Middle frontal gyrus (tissue), 1 donor: ENCODE measurements around the gene NMNAT1.
"Not testable (repeated sequence)": the region's sequence is repeated elsewhere in the genome, so short reads cannot be mapped to it uniquely, and the experiment has no call there.

ENCODE experiments used
- DNase-seq: peaks from one replicate; pipeline ENCODE4 v3.0.0-alpha.2; 2015; ENCODE audit warnings: low spot score; ENCODE audit errors: extremely low spot score

Gene NMNAT1

DNA sequence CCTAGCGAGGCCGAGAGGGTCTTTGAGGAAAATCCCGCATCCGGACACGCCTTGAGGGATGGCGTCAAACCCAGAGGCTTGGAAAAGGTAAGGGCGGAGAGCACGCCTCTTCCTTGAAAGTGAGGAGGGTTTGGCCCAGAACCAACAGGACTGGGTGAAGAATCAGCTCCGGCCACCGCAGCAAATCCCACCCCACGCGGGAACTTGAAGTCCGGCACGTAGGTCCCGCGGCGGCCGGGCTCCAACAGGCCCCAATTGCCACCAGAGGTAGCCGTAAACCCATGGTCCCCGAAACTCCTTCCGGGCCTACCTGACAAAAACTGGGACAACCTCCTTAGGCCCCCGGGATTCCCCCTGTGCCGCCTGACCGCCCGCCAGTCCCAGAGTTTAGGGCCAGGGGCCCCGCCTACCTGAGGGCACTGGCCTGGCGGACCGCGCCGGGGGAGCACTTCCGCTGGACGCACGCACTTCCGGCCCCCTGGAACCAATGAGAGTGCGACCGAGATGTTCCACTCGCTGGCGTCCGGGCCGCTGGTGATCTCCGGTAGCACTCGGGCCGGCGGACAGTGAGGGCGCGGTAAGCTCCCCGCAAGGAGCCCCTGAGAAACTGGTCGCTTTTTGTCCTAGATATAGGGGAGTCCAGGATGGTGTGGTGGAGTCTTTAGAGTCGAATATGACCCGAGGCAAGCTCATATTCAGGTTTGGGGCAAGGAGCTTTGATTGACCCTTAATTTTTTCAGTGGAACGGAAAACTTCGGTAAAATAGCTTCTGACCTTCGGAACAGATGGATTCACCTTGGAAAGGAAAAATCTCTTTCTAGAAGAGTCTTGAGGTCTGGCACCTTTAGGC, at the start of gene NMNAT1, which contains the start of gene LZIC:
NMNAT1 (plus strand) TSS at position 537 of the 850 bp plus-strand sequence. CDS start 28,599 bp downstream, outside the sequence.
LZIC (minus strand) TSS at position 453 of the 850 bp plus-strand sequence. CDS start 6,772 bp downstream, outside the sequence.
- peak; percentile 89 for DNase-seq

DNA sequence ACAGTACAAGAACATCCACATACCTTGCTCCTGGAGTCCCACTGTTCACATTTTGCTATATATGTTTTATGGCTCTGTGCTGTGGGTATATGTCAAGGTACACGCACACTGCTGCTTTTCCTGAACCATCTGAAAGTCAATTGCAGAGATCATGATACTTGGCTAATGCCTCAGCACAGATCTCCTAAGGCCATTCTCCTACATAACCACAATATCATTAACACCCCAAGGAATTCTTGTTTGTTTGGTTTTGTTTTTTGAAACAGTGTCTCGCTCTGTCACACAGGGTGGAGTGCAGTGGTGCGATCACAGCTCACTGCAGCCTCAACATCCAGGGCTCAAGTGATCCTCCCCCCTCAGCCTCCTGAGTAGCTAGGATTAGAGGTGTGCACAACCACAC, 49.2 kb upstream of the NMNAT1 start:
- DNase-seq, result no peak

DNA sequence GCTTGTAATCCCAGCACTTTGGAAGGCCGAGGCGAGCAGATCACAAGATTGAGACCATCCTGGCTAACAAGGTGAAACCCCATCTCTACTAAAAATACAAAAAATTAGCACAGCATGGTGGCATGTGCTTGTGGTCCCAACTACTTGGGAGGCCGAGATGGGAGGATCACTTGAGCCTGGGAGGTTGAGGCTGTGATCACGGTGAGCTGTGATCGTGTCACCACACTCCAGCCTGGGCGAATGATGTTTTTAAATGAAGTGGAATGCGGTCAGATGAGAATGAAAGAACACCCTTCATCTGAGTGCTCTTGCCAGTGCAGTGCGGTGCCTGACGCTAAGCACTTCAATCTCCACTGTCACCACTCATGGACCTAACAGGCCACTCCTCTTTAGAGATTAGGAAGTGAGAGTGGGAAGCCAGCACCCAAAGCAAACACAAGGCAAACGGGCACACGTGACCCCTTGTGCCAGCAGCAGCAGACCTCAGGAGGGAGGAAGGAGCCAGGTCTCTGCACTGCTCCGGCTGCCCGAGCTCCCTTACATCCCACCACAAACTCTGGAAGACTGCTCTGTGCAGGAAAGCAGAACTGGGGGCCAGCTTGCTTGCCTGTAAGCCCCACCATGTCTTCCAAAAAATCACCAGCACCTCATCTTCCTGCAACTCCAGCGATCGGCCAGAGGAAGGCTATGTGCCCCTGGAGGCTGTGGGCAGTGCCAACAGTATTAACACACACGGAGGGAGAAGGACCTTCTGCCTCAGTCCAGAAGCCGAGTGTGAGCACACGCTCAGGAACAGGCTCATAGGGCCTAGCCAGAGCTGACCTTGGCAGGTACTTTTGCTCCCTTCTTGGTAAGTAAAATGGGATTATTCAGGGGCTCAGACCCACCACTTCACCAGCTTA, 42.9 kb upstream of the NMNAT1 start:
- DNase-seq, result no peak

DNA sequence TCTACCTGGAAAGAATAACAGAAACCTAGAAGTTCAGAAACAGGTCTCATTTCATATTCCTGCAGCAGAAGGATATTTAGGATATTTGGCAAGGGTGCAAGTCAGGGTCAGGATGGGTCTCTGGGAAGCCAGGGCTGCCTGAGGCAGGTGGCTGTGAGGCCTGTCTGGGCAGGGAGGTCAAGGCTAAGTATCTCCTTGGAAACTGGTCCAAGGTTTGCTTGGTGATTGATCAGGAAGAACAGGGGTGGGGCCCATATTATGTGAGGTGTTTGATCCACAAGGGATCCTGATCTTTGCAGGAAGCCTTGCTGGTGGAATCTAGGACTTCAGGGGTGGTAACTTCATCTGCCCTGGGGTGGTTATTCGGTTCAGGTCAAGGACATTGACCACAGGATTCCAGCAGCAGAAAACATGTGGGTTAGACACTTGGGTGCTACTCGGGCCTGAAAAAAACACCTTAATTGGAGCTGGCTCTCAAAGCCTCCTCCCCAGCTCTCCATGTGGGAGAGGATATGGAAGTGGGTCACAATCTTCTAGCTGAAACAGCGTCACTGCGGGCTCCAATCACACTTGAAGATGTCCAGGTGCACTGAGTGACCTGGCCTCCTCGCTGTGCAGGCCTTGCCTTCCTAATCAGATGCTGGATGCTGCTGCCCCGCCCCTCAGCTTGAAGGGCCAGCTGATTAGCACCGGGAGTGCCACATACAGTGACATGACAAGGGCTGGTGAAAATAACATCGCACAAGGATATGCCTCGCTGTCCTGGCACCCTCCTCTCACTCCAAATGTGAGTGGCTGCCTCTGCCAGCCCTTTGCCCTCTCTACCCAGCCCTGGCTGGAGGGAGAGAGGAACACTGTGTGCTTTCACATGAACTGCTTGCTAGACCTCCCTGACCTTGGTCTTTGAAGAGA, 41.9 kb upstream of the NMNAT1 start:
- no peak for DNase-seq

DNA sequence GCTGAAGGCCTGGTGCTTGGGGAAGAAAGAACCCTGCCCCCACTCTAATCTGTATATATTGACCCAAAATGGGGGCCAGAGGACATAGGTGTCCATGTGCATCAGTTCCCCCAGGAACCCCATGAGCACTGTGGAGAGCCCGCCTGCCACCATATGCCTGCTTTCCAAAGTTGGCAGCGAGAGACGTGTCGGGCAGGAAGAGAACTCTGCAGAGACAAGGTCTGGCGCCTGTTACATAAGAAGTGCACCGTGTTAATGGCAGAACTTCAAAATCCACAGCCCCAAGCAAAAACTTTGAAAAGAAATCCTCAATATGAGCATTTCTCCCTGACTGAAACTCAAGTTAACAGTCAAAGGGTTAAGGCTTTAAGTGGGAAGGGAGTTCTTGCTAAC, 41.2 kb upstream of the NMNAT1 start:
- no peak for DNase-seq

DNA sequence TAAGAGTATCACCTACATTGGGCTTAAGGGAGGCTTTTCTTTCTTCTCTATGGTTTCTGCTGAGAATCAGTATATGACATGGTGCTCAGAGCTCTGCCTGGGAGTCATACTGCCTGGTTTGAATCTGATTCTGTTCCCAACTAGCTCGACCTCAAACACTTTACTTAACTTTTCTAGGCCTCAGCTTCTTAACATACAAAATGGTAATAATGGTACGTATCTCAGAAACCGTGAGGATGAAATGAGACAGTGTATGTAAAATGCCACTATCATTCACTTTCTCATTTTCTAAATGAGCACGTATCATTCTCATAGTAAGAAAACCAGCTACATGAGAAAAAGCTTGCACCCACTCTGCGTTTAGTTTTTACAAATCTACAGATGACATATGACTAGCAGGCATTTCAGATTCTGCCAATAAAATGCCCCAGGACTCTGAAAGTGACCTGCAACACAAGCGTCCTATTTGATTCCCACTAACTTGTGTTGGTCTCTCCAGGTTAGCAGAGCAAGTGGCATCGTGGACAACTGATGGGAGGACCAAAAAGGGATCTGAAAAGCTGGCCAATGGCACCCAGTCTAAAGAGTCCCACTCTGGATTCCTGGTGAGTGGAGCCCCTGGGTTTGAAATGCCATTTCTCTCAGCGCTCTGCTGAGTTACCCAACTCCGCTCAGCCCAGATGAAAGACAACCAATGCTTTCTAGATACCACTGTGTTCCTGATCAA, 39.3 kb upstream of the NMNAT1 start:
- no peak for DNase-seq

DNA sequence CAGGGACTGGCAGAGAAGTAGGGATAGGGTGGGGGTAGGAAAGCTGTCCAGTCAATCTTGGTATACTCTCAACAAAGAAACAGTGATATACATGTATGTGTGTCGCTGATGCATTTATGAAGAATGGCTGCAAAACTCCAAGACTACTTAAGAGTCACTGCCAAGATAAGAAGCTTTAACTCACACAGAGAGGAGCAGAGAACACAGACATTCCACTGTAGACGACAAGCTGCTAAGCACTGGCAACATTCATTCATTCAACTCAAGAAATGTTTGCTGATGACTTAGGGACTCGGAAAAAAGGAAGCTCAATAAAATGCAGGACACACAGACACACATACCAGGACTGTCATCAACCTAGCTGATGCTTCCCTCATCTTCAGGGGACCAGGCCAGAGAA, 38.7 kb upstream of the NMNAT1 start:
- DNase-seq, result no peak

DNA sequence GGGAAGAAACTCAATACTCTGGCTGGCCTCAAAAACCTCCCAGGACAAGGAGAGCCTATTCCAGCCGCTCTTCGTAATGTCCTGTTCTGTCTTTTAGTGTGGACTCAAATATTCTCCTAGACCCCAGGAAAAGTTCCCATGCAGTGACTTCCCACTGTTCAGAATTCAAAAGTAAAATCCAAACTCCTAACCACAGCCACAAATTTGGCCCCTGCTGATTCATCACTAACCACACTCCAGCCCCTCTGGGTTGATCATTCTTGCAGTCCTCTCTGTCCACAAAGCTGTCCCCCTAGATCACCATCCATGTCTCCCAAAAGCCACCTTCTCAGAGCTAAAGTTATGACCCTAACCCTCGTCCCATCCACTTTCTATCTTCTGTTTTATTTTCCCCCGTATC, 38.3 kb upstream of the NMNAT1 start:
- no peak for DNase-seq

DNA sequence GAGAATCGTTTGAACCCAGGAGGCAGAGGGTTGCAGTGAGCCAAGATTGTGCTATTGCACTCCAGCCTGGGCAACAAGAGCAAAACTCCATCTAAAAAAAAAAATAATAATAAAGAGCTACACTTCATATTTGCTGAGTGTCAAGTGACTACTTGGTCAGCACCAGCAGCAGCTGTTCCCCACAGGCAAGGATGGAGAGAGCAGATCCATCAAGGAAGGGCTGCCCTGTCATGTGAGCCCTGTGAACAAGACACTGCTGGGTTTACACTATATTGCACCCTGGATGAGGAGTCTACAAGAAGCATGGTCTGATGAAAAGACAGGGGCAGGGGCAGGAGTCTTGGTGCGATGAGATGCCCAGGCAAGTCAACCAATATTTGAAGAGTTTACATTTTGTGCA, 36.8 kb upstream of the NMNAT1 start:
- no peak for DNase-seq

DNA sequence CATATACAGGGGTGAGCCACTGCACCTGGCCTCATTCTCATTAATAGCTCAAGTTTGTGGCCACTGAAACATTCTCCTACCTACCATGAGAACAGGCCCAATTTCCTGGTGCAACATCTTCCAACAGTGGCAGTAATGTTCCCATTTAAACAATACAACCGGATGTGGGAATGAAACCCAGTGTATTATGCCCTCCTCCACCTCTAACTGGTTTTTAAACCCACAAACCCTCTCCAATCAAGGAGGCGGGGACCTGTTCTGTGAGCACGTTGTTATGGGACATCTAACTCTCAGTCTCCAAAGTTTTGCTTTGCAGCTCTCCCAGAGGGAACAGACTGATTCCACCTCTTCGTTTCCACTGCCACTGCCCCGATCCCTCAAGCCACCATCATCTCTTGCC, 35.8 kb upstream of the NMNAT1 start:
- DNase-seq, result no peak

DNA sequence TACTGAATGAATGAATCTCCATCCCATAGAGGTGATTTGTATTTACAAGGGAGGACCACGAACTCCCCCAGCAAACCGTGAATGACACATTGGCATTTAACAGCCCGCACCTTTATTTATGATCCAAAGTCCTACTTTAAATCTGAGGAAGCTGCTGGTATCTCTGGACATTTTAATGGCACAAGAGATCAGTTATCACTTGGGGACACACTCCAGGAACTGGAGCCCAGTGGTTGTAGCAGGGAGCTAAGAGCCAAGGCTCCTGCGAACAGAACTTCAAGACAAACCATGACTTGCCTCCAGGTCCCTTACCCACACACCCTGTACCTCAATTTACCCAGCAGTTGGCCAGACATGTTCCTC, 34.4 kb upstream of the NMNAT1 start:
- DNase-seq, result no peak

DNA sequence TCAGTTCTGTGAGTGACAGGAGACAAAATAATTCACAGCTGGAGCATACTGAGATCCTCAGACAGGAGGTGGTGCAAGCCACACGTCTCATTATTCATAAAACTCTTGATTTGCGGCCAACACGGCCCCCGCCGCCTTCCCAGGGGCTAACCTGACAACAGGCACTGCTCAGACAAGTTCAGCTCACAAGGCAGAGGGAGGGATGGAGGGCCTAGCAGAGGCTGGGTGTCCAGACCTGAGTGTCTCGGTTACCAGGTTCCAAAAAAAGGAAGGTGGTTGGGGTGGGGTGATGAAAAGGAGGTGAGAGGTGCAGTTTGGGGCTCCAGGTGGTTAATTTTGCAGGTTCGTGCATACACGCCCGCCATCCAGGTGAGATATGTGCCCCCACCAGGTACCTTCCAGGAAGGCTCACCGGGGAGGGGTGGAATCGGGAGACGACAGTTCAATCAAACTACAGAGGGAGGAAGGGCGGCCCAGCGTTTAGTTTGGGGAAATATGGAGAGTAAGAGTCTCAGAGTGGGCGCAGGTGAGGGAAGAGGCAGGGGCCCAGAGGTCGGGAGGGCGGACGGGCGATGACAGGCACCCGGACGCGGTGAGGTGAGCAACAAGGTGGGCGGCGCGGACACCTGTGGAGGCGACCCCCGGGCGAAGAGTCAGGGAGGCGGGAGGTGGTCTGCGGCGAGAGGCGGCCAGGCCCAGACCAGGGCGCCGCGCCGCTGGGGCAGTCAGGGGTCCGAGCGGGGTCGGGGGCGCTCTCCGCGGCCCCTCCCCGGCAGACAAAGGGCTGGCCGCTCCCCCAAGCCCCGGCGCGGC, 33.8 kb upstream of the NMNAT1 start:
- no peak for DNase-seq

DNA sequence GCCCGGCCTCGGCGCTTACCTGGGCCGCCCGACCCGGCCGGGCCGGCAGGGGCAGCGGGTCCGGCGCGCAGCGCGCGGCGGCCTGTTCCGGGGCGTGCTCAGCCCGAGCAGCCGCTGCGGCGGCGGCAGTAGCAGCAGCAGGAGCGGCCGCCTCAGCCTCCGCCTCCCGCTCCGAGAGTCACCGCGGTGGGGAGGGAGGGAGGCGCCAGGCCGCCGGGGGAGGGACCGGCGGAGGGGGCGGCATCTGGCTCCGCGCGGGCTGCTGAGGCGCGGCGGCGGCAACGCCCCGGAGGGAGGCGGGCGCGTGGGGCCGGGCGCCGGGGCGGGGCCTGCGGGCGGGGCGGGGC, 33.2 kb upstream of the NMNAT1 start, which contains the start of gene CTNNBIP1:
CTNNBIP1 (minus strand) TSS at position 194 of the 347 bp plus-strand sequence. CDS start 38,205 bp downstream, outside the sequence.
- DNase-seq, result no peak

DNA sequence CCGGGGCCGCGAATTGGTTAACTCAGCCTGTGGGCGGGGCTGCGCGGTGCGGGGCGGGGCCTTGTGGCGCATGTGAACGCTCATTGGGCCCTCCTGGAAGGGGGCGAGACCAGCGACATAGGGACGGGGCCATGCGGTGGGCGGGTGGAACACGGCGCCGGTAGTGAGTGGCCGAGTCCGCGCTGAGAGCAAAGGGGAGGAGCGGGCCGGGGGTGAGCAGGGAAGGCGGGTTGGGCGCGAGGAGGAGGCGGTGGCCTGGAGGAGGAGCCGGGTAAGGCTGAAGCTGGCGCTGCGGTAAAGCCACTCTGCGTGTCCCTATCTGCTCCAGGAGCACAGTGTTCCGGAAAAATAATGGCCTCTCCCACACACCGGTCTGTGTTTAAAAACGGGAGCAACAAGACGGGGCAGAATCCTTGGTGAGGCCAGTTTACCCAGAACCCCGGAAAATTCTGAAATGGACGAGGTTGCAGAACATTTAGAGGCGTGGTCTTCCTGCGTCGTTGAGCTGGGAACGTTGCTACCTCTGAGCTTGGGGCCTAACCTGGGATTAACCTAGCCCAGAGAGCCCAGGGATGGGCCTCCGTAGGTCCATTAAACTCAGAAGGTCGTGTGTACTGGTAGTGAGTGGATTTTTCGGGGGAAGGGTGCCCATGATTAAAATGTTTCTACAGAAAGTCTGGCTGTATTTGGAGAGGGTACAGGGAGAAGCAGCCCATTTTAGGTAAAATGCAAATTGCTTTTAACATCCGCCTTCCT, 32.7 kb upstream of the NMNAT1 start:
- DNase-seq, result peak; percentile 97

DNA sequence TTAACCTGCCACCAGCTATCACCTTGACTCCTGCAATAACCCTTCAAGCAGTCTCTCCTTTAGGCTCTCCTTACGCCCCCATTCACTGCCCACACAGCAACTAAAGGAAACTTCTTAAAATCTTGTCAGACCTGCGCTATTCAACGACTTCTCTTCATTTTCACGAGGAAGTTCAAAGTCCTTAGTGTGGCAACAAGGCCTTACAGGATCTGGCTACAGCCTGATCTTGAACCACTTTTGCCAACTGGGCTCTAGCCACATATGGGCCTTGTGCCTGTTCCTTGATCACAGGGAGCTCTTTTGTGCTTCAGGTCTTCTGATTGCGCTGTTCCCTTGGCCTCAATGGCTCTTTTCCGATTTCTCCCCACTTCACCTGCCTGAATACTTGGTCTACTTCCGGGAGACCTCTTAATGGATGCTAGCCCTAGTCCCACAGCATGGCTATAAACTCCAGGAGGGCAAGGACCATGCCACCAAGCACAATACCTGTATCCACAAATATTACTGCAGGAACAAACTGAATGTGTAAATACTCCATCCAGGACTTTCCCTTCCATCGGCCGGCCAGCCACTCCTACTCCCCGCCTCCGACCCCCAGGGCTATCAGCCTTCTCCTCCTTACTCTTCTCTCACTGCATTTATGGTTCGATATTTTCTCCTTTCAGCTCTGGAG, 30.9 kb upstream of the NMNAT1 start:
- no peak for DNase-seq

DNA sequence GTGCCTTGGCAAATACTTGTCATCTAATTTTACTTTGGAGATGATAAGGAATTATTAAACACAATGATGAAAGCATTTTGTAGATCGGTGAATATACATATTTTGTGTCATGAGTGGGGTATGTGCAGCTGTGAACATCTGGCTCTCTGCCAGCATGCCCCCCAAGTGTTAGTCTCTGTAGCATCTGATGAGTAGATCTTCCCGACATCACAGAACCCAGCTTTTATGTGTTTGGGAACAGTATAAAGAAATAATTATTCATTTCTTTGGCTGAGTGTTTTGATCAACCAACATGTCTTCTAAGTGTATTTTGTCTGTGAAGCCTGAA, 28.7 kb upstream of the NMNAT1 start:
- no peak for DNase-seq

DNA sequence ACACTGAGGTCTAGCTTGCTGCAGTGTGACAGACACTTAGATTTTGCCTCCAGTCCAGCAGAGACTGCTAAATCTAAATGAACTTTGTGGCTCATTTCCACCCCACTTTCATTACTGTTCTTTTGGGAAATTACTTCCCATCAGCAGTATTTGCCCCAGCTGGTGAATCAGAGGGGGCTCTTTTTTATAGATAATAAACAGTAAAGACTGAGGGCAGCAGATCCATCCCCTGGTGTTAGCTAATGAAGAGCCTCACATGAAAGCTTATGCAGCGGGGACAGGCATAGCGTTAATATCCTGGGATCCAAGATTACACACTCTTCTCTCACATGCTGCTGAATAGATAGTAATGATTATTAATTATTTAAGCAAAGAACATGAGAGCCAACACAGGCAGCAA, 26.8 kb upstream of the NMNAT1 start:
- DNase-seq, result no peak

DNA sequence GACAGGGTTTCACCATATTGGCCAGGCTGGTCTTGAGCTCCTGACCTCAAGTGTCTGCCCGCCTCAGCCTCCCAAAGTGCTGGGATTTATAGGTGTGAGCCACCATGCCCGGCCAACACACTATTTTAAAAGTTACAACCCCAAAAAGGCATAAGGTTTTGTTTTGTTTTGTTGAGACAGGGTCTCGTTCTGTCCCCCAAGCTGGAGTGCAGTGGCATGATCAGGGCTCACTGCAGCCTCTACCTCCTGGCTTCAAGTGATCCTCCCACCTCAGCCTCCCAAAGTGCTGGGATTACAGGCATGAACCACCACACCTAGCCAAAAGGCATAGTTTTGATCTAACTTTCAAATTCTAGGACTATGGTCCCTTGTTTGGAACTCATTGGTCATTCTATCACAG, 25.8 kb upstream of the NMNAT1 start:
- not testable (repeated sequence) for DNase-seq

DNA sequence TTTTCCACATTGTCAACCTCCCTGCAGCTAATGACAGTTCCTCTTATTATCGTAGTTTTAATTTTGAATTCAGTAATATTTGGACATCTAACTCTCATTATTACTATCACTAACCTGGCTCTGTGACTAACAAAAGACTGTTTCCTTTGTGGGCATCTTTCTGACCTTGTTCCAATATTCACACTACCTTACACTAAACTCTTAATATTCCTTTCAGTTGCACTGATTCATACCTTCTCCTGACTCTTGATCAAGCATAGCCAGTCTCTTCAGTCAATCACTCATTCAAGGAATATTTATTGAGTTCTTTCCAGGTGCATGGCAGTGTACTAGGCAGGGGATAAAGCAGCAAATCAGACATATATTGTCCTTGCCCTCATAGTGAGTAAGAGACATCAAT, 25.4 kb upstream of the NMNAT1 start:
- no peak for DNase-seq
